CD14-positive monocyte (primary cell): ENCODE results near the gene DMRTC2. TPM values are rescaled to one million over a fixed set of nuclear protein-coding genes. Genes with fewer than 3 reads are reported as not detected.

ENCODE experiments used
- DNase-seq, 3 donors: peaks; one replicate each; pipeline ENCODE4 v3.0.0-alpha.2; 2011 to 2022
- H2AFZ ChIP-seq: 2 replicates; pipeline ENCODE4 v1.6.0; 2012; ENCODE audit warnings: mild to moderate bottlenecking, low read depth, low read length, inconsistent platforms; ENCODE audit not compliant: insufficient read depth, poor library complexity, severe bottlenecking
- H3K27ac ChIP-seq, 2 donors: 1 replicate in 1 of 2; 2 replicates in 1 of 2; pipeline ENCODE4 v1.5.1; 2012 to 2013; ENCODE audit warnings: low read length in 2 of 2, control low read depth in 1 of 2, inconsistent platforms in 1 of 2, low read depth in 1 of 2, mild to moderate bottlenecking in 1 of 2
- H3K27me3 ChIP-seq, 2 donors: one replicate each; pipeline versions ENCODE4 v1.6.0 to v1.6.1; 2011 to 2013; ENCODE audit warnings: low read length in 2 of 2; ENCODE audit not compliant: control insufficient read depth in 2 of 2, insufficient read depth in 2 of 2
- H3K36me3 ChIP-seq, 2 donors: replicated peaks in 1 of 2; 1 replicate in 1 of 2; 2 replicates in 1 of 2; pipeline versions ENCODE4 v1.5.1 to v1.6.1; 2012 to 2013; ENCODE audit warnings: low read length in 2 of 2, control low read depth in 1 of 2, inconsistent platforms in 1 of 2, mild to moderate bottlenecking in 1 of 2; ENCODE audit not compliant: insufficient read depth in 2 of 2, control insufficient read depth in 1 of 2
- H3K4me1 ChIP-seq, 2 donors: 1 replicate in 1 of 2; 2 replicates in 1 of 2; pipeline versions ENCODE4 v1.5.1 to v1.6.1; 2012 to 2013; ENCODE audit warnings: low read length in 2 of 2, control low read depth in 1 of 2, inconsistent platforms in 1 of 2, mild to moderate bottlenecking in 1 of 2, moderate library complexity in 1 of 2; ENCODE audit not compliant: insufficient read depth in 2 of 2, control insufficient read depth in 1 of 2
- H3K4me2 ChIP-seq: replicated peaks from 2 replicates; pipeline ENCODE3; 2012; ENCODE audit warnings: low read length, moderate library complexity, mild to moderate bottlenecking; ENCODE audit not compliant: poor library complexity, severe bottlenecking; ENCODE audit errors: extremely low read depth
- H3K4me3 ChIP-seq, 3 experiments: fragments of 200-600 bp in 1 of 3; sonication (generic) in 1 of 3; replicated peaks in 1 of 3; 1 replicate in 2 of 3; 2 replicates in 1 of 3; pipeline ENCODE4 v1.5.1; 2011 to 2013; ENCODE audit warnings: low read length in 3 of 3, mild to moderate bottlenecking in 3 of 3, control low read depth in 2 of 3, low read depth in 2 of 3, inconsistent platforms in 1 of 3, moderate library complexity in 1 of 3
- H3K79me2 ChIP-seq: 2 replicates; pipeline ENCODE4 v1.6.0; 2012; ENCODE audit warnings: mild to moderate bottlenecking, control low read depth, inconsistent platforms, low read length, moderate library complexity; ENCODE audit not compliant: insufficient read depth
- H3K9ac ChIP-seq: 2 replicates; pipeline ENCODE4 v1.6.0; 2017; ENCODE audit warnings: low read length, mild to moderate bottlenecking; ENCODE audit not compliant: insufficient read depth, poor library complexity, severe bottlenecking
- H3K9me3 ChIP-seq, 2 donors: replicated peaks in 1 of 2; 1 replicate in 1 of 2; 2 replicates in 1 of 2; pipeline versions ENCODE4 v1.5.1 to v1.6.1; 2012 to 2013; ENCODE audit warnings: low read length in 2 of 2, control low read depth in 1 of 2; ENCODE audit not compliant: control insufficient read depth in 1 of 2, insufficient read depth in 1 of 2
- H4K20me1 ChIP-seq: 2 replicates; pipeline ENCODE4 v1.6.0; 2012; ENCODE audit warnings: mild to moderate bottlenecking, low read length, control low read depth, moderate library complexity; ENCODE audit not compliant: insufficient read depth
- H3K27ac Mint-ChIP-seq, 7 donors: one replicate each; pipeline ENCODE4 v1.8.0; 2020; ENCODE audit warnings: mild to moderate bottlenecking in 7 of 7, mixed read lengths in 7 of 7, moderate library complexity in 6 of 7, inconsistent platforms in 2 of 7
- H3K27me3 Mint-ChIP-seq, 3 donors: one replicate each; pipeline ENCODE4 v1.8.0; 2021 to 2022; ENCODE audit warnings: low read depth in 3 of 3, mild to moderate bottlenecking in 3 of 3, mixed read lengths in 3 of 3, moderate library complexity in 3 of 3, inconsistent platforms in 1 of 3
- H3K36me3 Mint-ChIP-seq, 2 donors: one replicate each; pipeline ENCODE4 v1.8.0; 2020; ENCODE audit warnings: mixed read lengths in 2 of 2, inconsistent platforms in 1 of 2, mild to moderate bottlenecking in 1 of 2
- H3K4me1 Mint-ChIP-seq: one replicate; pipeline ENCODE4 v1.8.0; 2020; ENCODE audit warnings: mild to moderate bottlenecking, mixed read lengths
- H3K4me3 Mint-ChIP-seq, 2 donors: one replicate each; pipeline ENCODE4 v1.8.0; 2020; ENCODE audit warnings: mild to moderate bottlenecking in 2 of 2, mixed read lengths in 2 of 2, moderate library complexity in 1 of 2
- H3K9me3 Mint-ChIP-seq, 7 donors: one replicate each; pipeline ENCODE4 v1.8.0; 2020 to 2022; ENCODE audit warnings: mixed read lengths in 7 of 7, mild to moderate bottlenecking in 6 of 7, moderate library complexity in 6 of 7, inconsistent platforms in 2 of 7
- WGBS: methylation state at CpG from one replicate; pipeline ENCODE4 v1.1.5; 2013; ENCODE audit warnings: missing lambda C conversion rate; ENCODE audit not compliant: insufficient coverage; 5-methylcytosine and 5-hydroxymethylcytosine counted together
- intact Hi-C, 2 donors: fragments of 100-400 bp; cut with micrococcal nuclease; formaldehyde crosslinking; loops; one replicate each; pipeline versions ENCODE4 v1.15.0 to v1.15.1; 2023
- polyA plus RNA-seq, 3 donors: library from polyadenylated mRNA; depleted of rRNA in 1 of 3; unstranded in 2 of 3; stranded (reverse) in 1 of 3; fragments of 300-500 nt in 2 of 3; fragments of >200 nt in 1 of 3; fragmentation: Illumina TruSeq in 2 of 3; gene quantifications; 1 replicate in 2 of 3; 2 replicates in 1 of 3; pipeline ENCODE4 v1.2.3, GENCODE V29; 2012 to 2021
- TF ChIP-seq, protein P1 (sequence below): fragments of 200-600 bp; IDR thresholded peaks from one replicate; pipeline ENCODE4 v1.8.0; 2022; ENCODE audit warnings: antibody characterized with exemption, mild to moderate bottlenecking

Gene DMRTC2
- polyA plus RNA-seq, 3 donors, result not detected

DNA sequence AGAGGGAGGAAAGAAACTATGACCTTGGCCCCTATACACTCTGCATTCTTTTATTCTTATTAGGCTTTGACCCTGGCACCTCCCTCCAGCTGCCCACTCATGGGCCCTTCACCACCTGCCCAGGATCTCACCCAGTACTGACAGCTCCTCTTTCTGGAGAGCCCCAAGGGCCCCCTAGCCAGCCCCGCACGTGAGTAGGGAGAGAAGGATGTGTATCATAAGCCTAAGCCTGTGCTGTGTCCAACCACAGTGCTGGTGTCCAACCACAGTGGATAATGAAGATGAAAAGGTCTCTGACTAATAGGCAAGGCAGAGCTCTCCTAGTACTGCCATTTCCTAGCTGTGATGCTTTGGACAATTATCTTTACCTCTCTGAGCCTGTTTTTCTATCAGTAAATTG is 4.2 kb downstream of the DMRTC2 start:
- H3K9ac ChIP-seq, result no peak overlapping the region
- H3K27me3 Mint-ChIP-seq, result peaks cover 4 to 13% (median 13%) of the 10 kb centered on the region in 3 donors
- H3K9me3 Mint-ChIP-seq, result peaks cover 0 to 9% (median 5%) of the 10 kb centered on the region in 7 donors
- H3K27ac Mint-ChIP-seq, result no peak overlapping the region
- peaks cover 0 to 5% of the 10 kb centered on the region in 2 donors for H3K4me1 ChIP-seq
- H3K4me3 Mint-ChIP-seq, result no peak overlapping the region
- intact Hi-C loops, result no loop called here
- H3K4me1 Mint-ChIP-seq, result peaks cover 5% of the 10 kb centered on the region
- TF ChIP-seq, protein P1, sequence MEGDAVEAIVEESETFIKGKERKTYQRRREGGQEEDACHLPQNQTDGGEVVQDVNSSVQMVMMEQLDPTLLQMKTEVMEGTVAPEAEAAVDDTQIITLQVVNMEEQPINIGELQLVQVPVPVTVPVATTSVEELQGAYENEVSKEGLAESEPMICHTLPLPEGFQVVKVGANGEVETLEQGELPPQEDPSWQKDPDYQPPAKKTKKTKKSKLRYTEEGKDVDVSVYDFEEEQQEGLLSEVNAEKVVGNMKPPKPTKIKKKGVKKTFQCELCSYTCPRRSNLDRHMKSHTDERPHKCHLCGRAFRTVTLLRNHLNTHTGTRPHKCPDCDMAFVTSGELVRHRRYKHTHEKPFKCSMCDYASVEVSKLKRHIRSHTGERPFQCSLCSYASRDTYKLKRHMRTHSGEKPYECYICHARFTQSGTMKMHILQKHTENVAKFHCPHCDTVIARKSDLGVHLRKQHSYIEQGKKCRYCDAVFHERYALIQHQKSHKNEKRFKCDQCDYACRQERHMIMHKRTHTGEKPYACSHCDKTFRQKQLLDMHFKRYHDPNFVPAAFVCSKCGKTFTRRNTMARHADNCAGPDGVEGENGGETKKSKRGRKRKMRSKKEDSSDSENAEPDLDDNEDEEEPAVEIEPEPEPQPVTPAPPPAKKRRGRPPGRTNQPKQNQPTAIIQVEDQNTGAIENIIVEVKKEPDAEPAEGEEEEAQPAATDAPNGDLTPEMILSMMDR, result no peak
- no peak for DNase-seq
- H3K27ac ChIP-seq, result no peak overlapping the region
- no peaks in the 10 kb centered on the region for H4K20me1 ChIP-seq
- no CpG with 5 or more reads among the region's 2 CpGs for WGBS
- no peaks in the 10 kb centered on the region for H3K36me3 ChIP-seq
- no peak overlapping the region for H3K4me2 ChIP-seq
- no peak overlapping the region for H2AFZ ChIP-seq
- no peaks in the 10 kb centered on the region for H3K9me3 ChIP-seq
- H3K36me3 Mint-ChIP-seq, result no peaks in the 10 kb centered on the region
- H3K27me3 ChIP-seq, result peaks cover 2 to 7% of the 10 kb centered on the region in 2 donors
- H3K79me2 ChIP-seq, result no peaks in the 10 kb centered on the region
- H3K4me3 ChIP-seq, result no peak overlapping the region

DNA sequence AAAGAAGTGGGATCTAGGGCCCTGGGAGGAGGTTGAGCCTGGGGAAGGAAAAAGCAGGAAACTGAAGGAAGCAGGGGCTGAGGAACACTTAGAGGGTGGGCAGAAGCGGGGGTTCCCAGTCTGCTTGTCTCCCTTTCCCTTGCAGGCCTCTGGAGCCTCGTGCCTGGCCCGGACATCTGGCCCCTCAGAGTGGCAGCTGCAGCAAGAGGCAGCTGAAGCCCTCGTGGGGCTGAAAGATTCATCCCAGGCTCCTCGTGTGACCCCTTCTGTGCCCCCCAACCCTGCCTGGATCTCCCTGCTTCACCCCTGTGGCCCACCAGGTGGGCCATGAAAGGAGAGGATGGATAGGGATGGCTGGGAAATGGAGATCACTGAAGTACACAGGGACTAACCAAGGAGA is 5.5 kb downstream of the DMRTC2 start:
- no peak overlapping the region for H3K4me2 ChIP-seq
- no peaks in the 10 kb centered on the region for H3K36me3 Mint-ChIP-seq
- 92% methylated on average over 3 of the region's 5 CpGs for WGBS
- no peaks in the 10 kb centered on the region for H3K9me3 ChIP-seq
- peaks cover 2 to 7% of the 10 kb centered on the region in 2 donors for H3K27me3 ChIP-seq
- H3K9ac ChIP-seq, result no peak overlapping the region
- H3K27ac ChIP-seq, result no peak overlapping the region
- no peaks in the 10 kb centered on the region for H3K36me3 ChIP-seq
- intact Hi-C loops, result no loop called here
- H3K4me3 Mint-ChIP-seq, result no peak overlapping the region
- H3K79me2 ChIP-seq, result no peaks in the 10 kb centered on the region
- H3K4me1 ChIP-seq, result peaks cover 0 to 5% of the 10 kb centered on the region in 2 donors
- no peaks in the 10 kb centered on the region for H4K20me1 ChIP-seq
- no peaks in the 10 kb centered on the region for H3K9me3 Mint-ChIP-seq
- peaks cover 5% of the 10 kb centered on the region for H3K4me1 Mint-ChIP-seq
- no peak overlapping the region for H3K4me3 ChIP-seq
- DNase-seq, result no peak
- H3K27ac Mint-ChIP-seq, result no peak overlapping the region
- TF ChIP-seq, protein P1, result no peak
- H2AFZ ChIP-seq, result no peak overlapping the region
- peaks cover 5 to 12% (median 11%) of the 10 kb centered on the region in 3 donors for H3K27me3 Mint-ChIP-seq
